ENCODE data around the gene EHD4. TPM values are rescaled to one million over a fixed set of nuclear protein-coding genes. Genes with fewer than 3 reads are reported as not detected.

Gene EHD4
- total RNA-seq, 1 donor from 2014 or later, result 64.9 TPM

DNA sequence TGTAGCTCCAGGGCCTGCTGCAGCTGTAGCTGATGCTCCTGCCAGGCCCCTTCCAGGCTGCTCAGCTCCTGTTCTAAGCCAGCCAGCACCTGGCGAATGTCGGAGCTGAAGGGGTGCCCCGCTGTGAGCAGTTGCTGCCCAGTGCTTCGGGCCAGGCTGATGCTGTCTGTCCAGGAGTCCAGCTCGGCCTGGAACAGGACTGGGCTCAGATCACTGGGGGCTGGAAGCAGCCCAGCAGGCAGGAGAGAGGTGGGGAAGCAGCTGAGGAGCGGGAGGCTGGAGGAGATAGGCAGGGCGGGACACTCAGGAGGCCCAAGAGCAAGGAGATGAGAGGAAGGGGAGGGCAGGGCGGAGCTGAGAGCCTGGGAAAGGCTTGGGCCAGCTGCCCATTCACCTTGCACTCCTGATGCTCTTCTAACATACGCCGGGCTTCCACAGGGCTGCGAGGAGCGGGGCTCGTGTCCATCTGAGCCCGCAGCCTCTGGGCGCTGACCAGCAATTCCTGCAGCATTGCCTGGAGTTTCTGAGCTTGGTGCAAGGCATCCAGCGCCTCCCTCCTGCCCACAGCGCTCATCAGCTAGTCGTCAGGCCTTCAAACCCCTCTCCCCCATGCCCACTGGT is 110.5 kb downstream of the EHD4 start:
- H3K4me3 Mint-ChIP-seq (ENCODE audit: unreplicated experiment), result no peak overlapping the region
- peaks cover 12% of the 10 kb centered on the region for H3K27me3 Mint-ChIP-seq (ENCODE audit: unreplicated experiment)
- no peaks in the 10 kb centered on the region for H3K4me1 Mint-ChIP-seq (ENCODE audit: unreplicated experiment)
- no peak for DNase-seq (ENCODE audit: low spot score)
- peaks cover 4% of the 10 kb centered on the region for H3K36me3 Mint-ChIP-seq (ENCODE audit: low read depth, unreplicated experiment)
- H3K9me3 Mint-ChIP-seq (ENCODE audit: unreplicated experiment), result no peaks in the 10 kb centered on the region
- no peak for TF ChIP-seq CTCF (IDR thresholded peaks at IDR 0.05; ENCODE audit: unreplicated experiment)
- H3K27ac Mint-ChIP-seq (ENCODE audit: unreplicated experiment), result no peak overlapping the region

DNA sequence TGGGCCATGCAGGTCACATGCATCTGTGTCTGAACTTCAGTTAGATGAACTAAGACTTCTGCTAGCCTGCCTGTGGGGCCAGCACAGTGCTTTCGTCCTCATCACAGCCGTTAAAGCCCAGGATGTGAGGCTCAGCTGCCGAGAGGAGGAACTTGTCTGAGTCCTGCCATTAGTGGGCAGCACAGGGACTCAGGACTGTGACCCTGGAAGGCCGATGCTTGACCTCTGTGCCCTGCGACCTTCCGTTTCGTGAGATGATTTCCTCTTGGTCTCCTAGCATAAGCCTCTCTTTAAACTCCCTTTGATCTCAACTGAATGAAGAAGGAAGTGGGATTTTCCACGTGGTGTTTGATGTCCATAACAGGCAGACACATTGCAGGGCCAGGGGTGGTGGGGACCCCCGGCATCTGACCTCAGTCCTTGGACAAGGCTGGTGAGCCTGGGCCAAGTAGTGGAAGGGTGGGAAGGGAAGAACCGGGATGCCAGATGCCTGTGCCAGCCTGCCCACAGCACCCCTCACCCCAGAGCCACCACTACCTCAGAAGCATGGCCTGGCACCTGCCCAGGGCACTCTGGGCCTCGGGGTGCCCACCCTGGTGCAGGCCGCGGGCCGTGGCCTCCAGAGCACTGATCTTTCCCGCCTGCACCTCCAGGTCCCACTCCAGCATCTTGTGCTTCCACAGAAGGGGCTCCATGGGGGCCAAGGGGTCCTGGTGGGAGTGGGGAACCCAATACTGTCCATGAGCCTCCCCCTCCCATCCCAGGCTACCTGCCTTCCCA is 112.1 kb downstream of the EHD4 start:
- Mint-ChIP-seq H3K4me1 (ENCODE audit: unreplicated experiment) (no peaks in the 10 kb centered on the region), H3K27me3 (ENCODE audit: unreplicated experiment) (peaks cover 12% of the 10 kb centered on the region), H3K27ac (ENCODE audit: unreplicated experiment) (no peak overlapping the region), H3K9me3 (ENCODE audit: unreplicated experiment) (no peaks in the 10 kb centered on the region), H3K4me3 (ENCODE audit: unreplicated experiment) (no peak overlapping the region), H3K36me3 (ENCODE audit: low read depth, unreplicated experiment) (peaks cover 8% of the 10 kb centered on the region)
- DNase-seq (ENCODE audit: low spot score), result no peak
- TF ChIP-seq CTCF (IDR thresholded peaks at IDR 0.05; ENCODE audit: unreplicated experiment), result no peak

- TF ChIP-seq CTCF (IDR thresholded peaks at IDR 0.05; ENCODE audit: unreplicated experiment), result no peak
- Mint-ChIP-seq H3K4me3 (ENCODE audit: unreplicated experiment) (no peak overlapping the region), H3K36me3 (ENCODE audit: low read depth, unreplicated experiment) (peaks cover 8% of the 10 kb centered on the region), H3K4me1 (ENCODE audit: unreplicated experiment) (no peaks in the 10 kb centered on the region), H3K27me3 (ENCODE audit: unreplicated experiment) (peaks cover 12% of the 10 kb centered on the region), H3K9me3 (ENCODE audit: unreplicated experiment) (no peaks in the 10 kb centered on the region), H3K27ac (ENCODE audit: unreplicated experiment) (no peak overlapping the region)
- no peak for DNase-seq (ENCODE audit: low spot score)
These were observed 113.6 kb downstream of the EHD4 start for GRCh38 chr15:41858756-41859155.

DNA sequence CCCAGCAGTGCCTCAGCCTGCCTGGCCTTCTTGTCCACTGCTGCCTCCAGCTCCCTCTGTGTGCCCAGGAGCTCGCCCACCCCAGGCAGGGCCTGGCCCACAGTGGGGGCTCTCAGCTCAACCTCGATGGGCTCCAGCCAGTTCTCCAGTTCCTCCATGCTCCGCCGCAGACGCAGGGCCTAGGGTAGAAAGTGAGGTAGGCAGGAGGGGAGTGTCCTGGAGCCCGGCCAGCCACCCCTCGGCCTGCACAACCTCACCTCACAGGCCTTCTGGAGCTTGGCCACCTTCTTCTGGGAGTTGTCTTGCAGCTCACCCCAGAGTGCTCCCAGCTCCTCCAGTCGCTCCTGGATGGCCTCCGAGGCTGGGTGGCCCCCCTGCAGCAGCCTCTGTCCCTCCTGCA is 115.0 kb downstream of the EHD4 start:
- Mint-ChIP-seq H3K4me1 (ENCODE audit: unreplicated experiment) (no peaks in the 10 kb centered on the region), H3K36me3 (ENCODE audit: low read depth, unreplicated experiment) (peaks cover 3% of the 10 kb centered on the region), H3K4me3 (ENCODE audit: unreplicated experiment) (no peak overlapping the region), H3K27me3 (ENCODE audit: unreplicated experiment) (peaks cover 12% of the 10 kb centered on the region), H3K9me3 (ENCODE audit: unreplicated experiment) (no peaks in the 10 kb centered on the region), H3K27ac (ENCODE audit: unreplicated experiment) (no peak overlapping the region)
- no peak for DNase-seq (ENCODE audit: low spot score)
- no peak for TF ChIP-seq CTCF (IDR thresholded peaks at IDR 0.05; ENCODE audit: unreplicated experiment)

- Mint-ChIP-seq H3K9me3 (ENCODE audit: unreplicated experiment) (no peaks in the 10 kb centered on the region), H3K36me3 (ENCODE audit: low read depth, unreplicated experiment) (peaks cover 3% of the 10 kb centered on the region), H3K4me1 (ENCODE audit: unreplicated experiment) (no peaks in the 10 kb centered on the region), H3K27me3 (ENCODE audit: unreplicated experiment) (peaks cover 12% of the 10 kb centered on the region), H3K27ac (ENCODE audit: unreplicated experiment) (no peak overlapping the region), H3K4me3 (ENCODE audit: unreplicated experiment) (no peak overlapping the region)
- DNase-seq (ENCODE audit: low spot score), result no peak
- TF ChIP-seq CTCF (IDR thresholded peaks at IDR 0.05; ENCODE audit: unreplicated experiment), result no peak
These were observed 115.6 kb downstream of the EHD4 start for GRCh38 chr15:41856716-41857115.
